Activated CD4-positive, alpha-beta T cell treated with anti-CD3 and anti-CD28 coated beads, Interleukin-2, Interleukin-4, amounts not matched to agents 100 ng/mL and 50 ng/mL, durations not matched to agents 16 hours and 8 hours (primary cell): ENCODE results near the gene SLC43A3.
"Not testable (repeated sequence)": the region's sequence is repeated elsewhere in the genome, so short reads cannot be mapped to it uniquely, and the experiment has no call there.

Experiments used
- DNase-seq: peaks from one replicate; pipeline ENCODE4 v3.0.0-alpha.2; 2020; ENCODE audit warnings: low spot score

The SLC43A3 gene

DNA sequence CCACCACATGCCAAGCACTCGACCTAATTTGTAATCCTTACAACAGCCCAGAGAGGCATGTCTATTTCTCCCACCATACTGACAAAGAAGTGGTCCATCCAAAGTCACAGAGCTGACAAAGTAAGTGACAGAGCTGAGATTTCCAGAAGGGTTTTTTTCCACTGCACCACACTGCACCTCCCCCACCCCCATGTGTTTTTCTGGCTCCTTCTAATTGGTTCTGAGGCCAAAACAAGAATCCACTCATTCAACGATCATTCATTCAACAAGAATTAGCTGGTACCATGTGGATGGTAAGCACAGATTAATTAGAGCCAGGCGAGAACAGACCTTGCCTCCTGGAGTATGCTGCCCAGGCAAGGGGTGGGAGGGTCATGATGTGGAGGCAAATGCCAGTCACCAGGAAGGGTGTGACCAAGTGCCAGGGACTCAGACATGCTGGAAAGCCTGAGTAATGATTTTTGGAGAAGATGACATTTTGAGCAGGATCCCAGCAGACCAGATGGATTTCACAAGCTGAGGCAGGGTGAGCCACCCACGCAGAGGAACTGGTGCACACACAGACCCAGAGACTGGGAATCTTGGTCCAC lies 21.6 kb downstream of the SLC43A3 start:
- no peak for DNase-seq

DNA sequence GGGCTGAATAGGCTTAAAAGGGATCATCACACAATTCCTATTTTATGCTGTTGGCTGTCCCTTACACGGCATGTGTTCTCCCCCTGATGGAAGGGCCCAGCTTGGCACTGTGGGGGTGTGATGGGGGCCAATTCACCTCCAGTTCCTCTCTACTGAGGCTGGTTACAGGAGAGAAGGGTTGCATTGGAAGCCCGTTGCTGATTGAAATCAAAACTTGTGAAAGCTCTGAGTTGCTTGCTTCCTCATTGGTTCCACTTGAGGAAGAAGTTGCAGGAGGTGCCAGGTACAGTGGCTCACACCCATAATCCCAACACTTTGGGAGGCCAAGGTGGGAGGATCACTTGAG lies 23.1 kb downstream of the SLC43A3 start:
- DNase-seq: no peak

DNA sequence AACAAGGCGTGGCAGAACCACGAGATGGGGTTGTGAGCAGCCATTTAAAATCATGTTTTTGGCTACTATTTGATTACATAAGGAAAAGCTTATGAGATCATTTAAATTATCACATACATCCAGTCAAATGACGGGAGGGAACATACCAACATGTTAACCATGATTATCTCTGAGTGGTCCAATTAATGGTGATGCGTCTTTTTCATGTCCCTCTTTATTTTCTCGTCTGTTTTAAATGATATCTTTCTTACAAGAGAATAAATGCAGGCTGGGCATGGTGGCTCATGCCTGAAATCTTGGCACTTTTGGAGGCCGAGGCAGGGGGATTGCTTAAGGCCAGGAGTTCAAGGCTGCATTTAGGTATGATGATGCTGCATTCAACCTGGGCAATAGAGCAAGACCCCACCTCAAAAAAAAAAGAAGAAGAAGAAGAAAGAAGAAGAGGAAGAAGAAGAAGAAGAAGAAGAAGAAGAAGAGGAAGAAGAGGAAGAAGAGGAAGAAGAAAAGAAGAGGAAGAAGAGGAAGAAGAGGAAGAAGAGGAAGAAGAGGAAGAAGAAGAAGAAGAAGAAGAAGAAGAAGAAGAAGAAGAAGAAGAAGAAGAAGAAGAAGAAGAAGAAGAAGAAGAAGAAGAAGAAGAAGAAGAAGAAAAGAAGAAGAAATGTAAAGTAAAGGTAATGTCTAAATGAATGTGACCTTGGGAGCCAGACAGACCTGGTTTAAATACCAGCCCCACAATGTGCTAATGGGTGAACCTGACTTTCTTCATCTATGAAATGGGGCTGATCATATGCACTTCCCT lies 23.7 kb downstream of the SLC43A3 start:
- DNase-seq: not testable (repeated sequence)

DNA sequence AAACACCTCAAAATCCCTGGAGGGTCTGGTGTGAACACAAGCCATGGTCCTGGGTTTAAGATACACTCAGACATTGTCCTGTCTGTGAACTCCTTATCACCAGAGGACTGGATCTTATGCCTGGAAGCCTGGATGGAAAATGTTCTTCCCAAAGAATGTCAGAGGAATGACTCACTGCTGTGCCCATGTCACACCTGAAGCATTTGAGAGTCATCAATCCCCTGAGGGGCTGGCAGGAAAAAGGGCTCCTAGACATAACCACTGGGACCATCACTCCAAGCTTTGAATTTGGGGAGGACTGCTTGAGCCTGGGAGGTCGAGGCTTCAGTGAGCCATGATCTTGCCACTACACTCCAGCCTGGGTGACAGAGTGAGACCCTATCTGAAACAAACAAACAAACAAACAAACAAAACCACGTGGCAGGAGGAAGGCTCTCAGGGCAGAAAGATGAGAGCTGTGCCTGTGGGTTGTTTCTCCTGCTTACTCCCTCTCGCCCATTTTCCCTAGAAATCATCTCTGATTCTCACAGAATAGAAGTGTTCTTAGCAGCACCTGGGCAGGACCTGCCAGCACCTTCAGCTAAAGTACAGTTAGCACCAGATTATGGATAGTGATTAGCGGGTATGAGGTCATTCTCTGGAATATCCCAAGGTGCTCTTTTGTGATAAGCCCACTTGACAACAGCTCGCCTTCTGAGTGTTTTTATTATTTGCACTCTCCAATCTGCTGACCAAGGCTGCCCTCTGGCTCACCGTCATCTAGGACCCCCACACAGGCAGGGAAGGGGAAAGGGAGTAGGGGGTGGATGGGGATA lies 24.5 kb downstream of the SLC43A3 start:
- DNase-seq: no peak

DNA sequence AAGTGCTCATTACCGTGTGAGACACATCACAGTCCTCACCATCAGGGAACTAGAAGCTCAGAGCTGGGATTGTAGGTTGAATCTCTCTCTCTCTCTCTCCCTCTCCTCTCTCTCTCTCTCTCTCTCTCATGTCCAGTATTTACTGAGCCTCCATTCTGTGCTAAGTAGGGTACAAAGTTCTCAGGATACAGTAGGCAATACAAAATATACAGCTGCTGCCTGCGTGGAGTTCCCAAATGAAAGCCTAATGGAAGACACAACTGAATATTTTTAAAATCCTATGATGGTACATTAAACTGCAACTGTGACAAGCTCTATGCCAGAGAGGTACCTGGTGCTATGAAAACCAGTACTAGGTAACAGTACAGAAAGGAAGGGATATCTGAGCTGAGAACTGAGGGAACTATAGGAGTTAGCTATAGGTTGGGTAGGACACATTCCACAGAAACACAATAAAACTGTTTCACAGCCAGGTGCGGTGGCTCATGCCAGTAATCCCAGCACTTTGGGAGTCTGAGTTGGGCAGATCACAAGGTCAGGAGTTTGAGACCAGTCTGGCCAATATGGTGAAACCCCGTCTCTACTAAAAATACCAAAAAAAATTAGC lies 26.8 kb downstream of the SLC43A3 start:
- DNase-seq: no peak

DNA sequence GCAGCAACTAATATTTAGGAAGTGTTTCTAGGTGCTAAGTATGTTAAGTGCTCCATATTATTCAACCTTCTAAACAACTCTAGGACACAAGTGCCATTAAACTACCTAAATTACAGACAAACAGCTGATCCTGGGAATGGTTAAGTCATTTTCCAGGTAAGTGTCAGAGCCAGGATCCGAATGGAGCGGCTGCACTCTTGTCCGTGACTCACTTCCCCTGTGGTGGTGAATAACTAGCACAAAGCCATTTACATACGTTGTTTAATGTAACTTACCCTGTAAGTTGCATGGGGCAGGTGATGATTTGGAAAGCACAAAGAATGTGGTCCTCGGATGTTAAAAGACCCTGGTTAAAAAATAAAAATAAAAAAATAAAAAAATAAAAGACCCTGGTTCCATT lies 27.7 kb downstream of the SLC43A3 start:
- DNase-seq: no peak

DNA sequence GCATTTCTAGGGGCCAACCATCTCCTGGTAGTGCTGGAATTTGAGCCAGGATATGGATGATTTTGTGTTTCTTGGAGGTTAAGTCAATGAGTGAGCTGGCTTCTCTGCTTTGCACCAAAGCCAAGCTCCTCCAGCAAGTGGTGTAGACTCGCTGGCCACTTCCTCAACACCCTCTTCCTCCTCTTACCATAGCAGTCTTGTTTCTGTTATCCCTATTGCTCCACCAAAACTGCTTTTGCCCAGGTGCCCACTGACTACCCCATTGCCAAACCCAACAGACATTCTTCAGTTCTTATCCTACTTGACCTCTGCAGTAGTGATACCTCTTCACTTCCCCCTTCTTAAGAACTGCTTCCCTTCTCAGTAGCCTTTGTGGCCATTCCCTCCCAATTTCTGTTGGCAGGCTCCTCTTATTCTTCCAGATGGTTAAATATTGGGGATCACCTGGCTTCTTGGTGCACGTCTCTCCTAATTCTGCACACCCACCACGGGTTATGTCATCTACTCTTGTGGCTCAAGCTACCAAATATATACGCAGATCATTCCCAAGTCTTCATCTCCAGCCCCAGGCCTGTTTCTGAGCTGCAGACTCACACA lies 29.4 kb downstream of the SLC43A3 start:
- DNase-seq: no peak

DNA sequence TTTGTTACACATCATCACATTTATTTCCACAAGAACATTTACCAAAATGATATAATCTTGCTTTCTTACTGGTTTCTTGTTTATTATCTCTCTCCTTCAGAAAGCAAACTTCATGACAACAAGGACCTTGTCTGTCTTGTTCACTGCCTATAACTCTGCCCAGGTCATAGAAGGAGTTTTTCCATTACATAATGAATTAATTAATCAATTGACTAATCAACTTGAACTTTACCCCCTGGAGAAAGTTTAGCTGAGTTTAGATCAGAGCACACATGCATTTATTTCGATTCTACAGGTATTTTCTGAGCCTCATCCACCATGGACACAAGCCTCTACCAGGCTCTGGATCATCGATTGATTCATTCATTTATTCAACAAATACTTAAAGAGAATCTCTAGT lies 30.2 kb downstream of the SLC43A3 start:
- DNase-seq: no peak

DNA sequence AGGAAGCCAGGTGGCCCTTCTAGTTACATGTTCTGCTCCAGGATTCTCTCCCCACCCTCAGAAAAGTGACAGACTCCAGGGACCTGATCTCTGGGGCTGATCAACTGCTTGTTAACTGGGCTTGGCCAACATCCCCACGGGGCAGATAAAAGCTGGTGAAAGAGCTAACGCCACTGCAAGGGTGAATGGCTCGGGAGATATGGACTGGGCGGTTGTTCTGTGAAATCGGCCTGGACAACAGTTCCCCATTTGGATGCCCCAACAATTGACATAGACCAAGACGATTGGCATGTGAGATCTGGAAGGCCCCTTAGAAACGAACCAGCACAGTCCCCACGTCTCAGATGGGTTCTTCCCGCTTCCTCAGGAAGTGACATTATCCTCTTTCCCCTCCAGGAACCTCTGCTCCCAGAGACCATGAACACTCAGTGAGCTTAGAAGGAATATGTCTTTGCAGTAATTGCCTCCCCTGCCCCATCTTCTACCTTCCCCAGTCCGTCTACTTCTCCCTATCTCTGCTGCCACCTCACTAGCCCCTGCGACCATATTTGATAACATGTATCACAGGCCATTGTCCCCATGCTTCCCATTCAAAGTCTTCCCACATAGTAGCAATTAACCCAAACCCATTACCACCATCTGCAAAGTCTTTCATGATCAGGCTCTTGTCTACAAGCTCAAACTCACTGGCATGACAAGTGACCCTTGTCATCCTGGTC lies 30.9 kb downstream of the SLC43A3 start:
- DNase-seq: no peak

DNA sequence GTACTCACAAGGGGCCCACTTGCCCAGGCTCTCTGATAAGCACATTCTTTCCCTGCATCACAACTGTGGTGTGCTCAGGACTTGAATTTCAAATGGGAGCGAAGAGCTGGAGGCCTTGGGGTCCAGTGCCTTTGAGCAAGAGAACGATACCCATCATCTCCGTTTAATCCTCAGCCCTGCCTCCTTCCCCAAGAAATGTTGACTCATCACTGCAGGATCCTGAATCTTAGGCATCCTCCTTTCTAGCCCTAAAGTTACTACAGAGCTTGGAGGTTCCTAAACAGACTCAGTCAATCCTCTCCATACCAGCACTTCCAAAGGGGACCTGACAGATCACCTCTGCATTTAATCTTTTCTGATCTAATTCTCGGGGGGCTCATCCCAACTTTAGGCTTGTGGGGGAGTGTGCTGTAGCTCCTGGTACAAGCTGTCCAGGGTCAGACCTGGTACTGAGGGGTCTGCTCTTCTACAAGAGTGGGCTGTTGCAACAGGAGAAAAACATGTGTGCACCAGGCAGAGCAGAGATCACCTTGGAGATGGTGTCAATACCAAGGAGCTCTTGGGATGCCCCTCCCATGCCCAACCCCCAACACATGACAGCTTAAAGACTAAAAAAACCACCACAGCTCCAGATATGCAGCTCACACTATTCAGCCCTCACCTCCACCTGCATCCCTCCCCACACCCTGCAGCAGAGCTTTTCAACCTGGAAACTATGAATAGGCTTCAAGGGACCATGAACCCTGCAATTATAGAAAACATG lies 32.5 kb downstream of the SLC43A3 start:
- no peak for DNase-seq

DNA sequence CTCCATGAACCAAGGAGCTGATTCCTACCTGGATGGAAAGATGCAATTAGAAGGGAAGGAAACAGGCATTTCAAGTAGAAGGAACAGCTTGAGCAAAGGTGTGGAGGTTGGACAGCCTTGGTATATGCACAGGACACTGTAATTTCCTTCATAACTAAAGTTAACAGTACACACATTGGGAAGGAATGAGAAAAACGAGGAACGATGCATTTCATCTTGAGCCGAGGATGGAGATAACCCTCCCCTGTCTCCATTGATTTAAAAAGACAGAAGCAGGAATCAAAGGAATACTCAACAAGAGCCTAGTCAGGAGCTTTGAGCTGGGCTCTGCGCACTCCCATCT lies 34.2 kb downstream of the SLC43A3 start:
- no peak for DNase-seq

DNA sequence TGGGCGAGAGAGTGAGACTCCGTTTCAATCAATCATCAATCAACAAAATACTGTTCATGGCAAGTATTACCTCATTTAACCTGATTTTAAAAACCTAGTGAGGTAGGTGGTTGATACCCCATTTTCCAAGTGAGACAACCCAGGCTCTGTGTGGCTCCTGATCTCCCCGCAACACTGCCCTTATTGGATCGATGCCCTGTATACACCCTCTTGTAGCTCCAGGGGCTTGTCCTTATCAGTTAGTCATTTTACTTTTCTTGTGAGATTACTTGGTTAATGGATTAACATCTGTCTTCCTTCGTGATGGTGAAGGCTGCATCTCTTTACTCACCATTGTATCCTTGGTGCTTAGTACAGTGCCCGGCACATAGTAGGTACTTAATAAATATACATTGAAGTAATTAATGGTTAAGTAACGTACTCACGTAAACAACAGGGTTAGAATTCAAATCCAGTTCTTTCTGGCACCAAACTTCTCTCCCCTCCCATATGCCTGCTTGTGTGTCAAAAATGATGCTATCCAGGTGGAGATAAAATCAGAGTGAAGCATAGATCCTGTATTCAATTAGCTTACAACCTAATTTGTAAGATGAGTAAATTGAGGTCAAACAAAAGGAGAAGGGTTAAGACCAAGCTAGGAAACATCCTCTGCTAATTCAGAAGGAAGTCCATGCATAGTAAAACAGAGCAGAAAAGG lies 34.7 kb downstream of the SLC43A3 start:
- DNase-seq: no peak

DNA sequence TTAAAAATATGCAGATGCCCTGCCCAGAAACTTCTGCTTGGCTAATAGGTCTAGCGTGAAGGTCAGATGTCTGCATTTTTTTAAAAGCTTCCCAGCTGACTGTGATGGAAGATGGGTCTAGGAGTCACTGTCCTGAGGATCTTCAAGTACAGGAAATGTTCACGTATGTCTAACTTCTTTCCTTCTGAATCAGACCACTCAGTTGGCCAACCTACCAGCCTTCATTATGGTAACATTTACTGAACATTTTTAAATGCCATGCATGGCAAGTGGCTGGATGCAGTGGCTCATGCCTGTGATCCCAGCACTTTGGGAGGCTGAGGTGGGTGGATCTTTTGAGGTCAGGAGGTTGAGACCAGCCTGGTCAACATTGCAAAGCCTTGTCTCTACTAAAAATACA lies 35.4 kb downstream of the SLC43A3 start:
- no peak for DNase-seq

DNA sequence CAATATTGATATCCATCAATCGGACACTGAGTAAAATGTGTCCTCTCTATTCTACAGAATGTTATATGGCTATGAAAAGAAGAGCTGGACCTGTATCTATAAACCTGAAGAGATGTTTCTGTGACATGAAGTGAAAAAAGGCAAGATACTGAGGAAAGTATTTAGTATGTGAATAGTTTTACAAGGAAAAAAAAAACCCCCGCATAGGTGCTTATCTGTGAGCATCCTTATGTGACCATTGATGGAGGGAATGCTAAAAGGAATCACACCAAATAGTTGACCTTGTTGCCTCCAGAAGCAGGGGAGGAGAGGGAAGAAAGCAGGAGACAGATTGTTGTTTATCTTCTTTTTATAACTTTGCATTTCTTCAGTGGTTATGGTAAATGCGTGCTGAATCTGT lies 35.8 kb downstream of the SLC43A3 start:
- DNase-seq: no peak

DNA sequence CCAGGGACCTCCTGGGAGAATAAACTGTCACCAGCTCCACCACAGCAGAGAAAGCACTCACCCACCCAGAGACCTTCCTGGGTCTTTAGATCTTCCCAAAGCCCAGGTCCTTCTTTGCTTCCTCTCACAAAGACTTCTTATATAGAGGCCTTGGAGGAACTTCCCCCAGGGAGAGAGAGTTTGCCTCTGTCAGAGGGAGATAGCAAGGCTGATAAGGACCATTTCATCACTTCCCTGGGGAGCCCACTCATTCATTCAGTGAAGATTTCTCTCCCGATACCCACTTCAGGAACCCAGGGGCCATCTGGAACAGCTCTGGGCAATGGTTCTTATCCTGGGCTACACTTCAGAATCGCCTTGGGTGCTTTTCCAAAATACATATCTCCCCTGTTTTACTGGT lies 36.4 kb downstream of the SLC43A3 start, which contains the start of gene PRG2:
Gene PRG2 (minus strand): TSS at position 116 of the 400 bp plus-strand sequence. CDS start 706 bp downstream, outside the sequence.
- no peak for DNase-seq

DNA sequence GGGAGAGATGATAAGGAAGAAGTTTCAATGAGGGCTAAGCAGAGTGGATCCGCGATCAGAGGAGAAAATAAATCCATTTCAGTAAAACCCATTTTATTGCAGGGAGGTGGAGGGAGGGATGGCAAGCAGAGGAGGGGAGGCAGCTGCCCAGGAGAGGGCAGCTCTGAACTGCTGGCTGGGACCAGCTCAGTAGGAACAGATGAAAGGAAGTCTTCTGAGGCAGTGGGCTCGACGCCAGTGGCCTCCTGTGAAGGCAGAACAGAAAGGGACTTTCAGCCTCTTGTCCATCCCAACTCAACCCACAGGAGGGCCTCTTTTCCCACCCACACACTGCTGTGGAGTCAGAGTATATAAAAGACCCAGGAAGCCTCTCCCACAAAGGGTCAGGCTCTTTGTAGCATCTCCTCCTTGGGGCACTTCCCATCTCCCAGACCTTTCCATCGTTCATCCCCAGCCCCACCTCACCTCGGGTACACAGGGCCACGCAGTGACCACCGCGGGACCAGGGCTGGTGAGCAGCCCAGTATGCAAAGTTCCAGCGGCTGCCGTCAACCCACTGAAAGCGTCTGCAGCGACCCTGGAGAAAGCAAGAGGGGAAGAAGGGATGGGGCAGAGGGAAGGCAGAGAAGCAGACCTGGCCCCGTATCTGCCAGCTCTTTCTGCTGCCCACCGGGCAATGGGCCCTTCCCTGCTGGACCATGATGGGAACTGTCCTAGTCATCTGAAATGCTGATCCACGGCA lies 39.5 kb downstream of the SLC43A3 start:
- DNase-seq: no peak

DNA sequence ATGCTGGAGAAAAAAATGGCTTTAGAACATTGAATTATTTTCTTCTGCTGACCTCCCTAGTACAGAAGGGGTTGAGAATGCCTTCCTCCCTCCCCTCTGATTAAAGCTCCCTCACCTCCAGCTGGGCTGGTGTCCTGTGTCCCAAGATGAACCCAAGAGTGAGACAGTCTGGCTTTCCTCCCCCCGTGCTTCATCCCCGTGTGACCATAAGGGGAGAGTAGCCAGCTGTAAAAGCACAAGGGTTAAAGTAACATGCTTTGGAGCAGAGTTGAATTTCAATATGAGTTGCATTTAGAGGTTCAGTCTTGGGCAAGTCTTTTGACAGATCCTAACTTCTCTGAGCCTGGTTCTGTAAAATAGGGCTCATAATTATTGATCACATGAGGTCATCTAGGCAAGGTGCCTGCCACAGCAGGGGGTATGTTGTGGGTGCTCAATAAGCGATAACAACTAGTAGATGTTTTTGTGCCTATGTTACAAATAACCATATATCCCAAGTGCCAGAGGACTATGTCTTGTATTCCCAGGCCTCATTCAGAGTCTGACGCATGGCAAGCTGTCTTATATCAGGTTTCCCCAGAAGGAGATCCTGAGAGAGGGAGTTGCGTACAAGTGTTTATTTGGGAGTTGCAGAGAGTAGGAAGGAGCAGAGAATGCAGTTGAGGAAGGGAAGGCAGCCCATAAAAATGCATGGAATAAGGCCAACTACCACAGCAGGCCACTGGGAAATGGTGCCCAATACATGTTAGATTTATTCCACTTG lies 40.6 kb downstream of the SLC43A3 start:
- DNase-seq: no peak

DNA sequence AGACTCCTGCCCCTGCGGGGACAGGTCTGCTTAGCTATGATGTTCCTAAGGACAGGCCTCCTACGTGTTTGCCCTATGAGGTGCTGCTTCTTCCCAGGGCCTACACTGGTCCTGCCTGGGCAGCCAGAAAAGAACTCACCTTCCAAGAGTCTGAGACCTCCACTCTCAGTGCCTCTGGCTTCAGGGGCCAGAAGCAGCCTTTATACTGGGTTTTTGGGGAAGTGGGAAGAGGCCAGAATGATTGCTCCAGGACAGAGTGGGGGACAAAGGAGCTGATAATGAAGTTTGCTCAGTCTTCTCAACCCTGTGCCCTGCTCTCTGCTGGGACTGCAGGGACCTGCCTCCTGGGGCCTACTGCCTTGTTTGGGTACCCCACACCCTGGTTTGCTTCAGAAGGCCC lies 45.9 kb downstream of the SLC43A3 start, which contains the start of gene PRG3:
Gene PRG3 (minus strand): TSS at position 176 of the 400 bp plus-strand sequence. CDS start 442 bp downstream, outside the sequence.
- no peak for DNase-seq

DNA sequence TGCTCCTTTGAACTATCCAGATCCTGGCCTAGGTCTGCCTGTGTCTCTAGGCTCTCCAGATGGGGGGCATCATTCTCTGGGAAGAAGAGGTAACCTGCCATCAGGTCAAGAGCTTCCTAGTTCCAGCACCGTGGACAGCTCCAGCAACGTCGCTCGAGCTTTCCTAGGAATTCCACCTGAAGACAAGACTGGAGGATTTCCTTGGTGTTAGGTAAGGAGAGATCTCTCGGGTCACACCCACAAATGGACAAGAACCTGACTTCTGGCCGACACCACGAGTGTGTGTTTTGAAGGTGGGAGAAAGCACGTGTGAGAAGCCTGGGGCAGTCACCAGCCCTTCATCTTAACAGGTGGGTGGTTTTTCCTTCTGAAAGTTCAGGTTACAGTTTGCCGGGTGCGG lies 47.2 kb downstream of the SLC43A3 start:
- no peak for DNase-seq
